Sigmoid colon (tissue), 4 donors: ENCODE data around the gene POGZ.

Experiments
- CTCF ChIP-seq, 4 experiments: fragments of 450-650 bp in 3 of 4; fragments of 200-600 bp in 1 of 4; IDR thresholded peaks; one replicate each; pipeline ENCODE4 v1.5.1; 2016 to 2019; ENCODE audit warnings: antibody characterized with exemption in 4 of 4, mild to moderate bottlenecking in 3 of 4, moderate library complexity in 2 of 4
- POLR2AphosphoS5 ChIP-seq, 4 donors: sonication (generic); formaldehyde crosslinking; IDR thresholded peaks; one replicate each; pipeline ENCODE4 v1.6.1; 2017; ENCODE audit warnings: antibody characterized with exemption in 4 of 4

- TF ChIP-seq POLR2AphosphoS5 (IDR thresholded peaks at IDR 0.05): no peak
- no peak for TF ChIP-seq CTCF (IDR thresholded peaks at IDR 0.05)
These were observed 36.0 kb upstream of the POGZ start for GRCh38 chr1:151495316-151495715.
